Ovary (tissue), 9 donors: ENCODE data around the gene SDK1. TPM values are rescaled to one million over a fixed set of nuclear protein-coding genes. Genes with fewer than 3 reads are reported as not detected.

Source experiments
- DNase-seq, 5 donors: peaks; one replicate each; pipeline ENCODE4 v3.0.0-alpha.2; 2019 to 2020
- H3K27ac ChIP-seq, 2 donors: fragments of 200-600 bp; one replicate each; pipeline versions ENCODE4 v1.5.1 to v1.8.0; 2019 to 2022
- H3K27me3 ChIP-seq: fragments of 200-600 bp; one replicate; pipeline ENCODE4 v1.8.0; 2022
- H3K36me3 ChIP-seq: fragments of 200-600 bp; sonication (generic); one replicate; pipeline ENCODE4 v1.5.1; 2019
- H3K4me1 ChIP-seq: one replicate; pipeline ENCODE4 v1.8.1; 2013; ENCODE audit warnings: mild to moderate bottlenecking, moderate library complexity; ENCODE audit not compliant: insufficient read depth
- H3K4me3 ChIP-seq: fragments of 200-600 bp; sonication (generic); one replicate; pipeline ENCODE4 v1.5.1; 2017
- H3K9me3 ChIP-seq, 2 donors: fragments of 200-600 bp in 1 of 2; sonication (generic) in 1 of 2; one replicate each; pipeline versions ENCODE4 v1.5.1 to v1.8.1; 2013 to 2019; ENCODE audit warnings: mild to moderate bottlenecking in 1 of 2, moderate library complexity in 1 of 2
- CTCF ChIP-seq, 3 donors: fragments of 450-650 bp in 2 of 3; fragments of 200-600 bp in 1 of 3; IDR thresholded peaks; one replicate each; pipeline versions ENCODE4 v1.5.1 to v1.8.0; 2016 to 2022; ENCODE audit warnings: antibody characterized with exemption in 3 of 3, mild to moderate bottlenecking in 1 of 3
- EP300 ChIP-seq: sonication (generic); formaldehyde crosslinking; IDR thresholded peaks from one replicate; pipeline ENCODE4 v1.6.1; 2017; ENCODE audit warnings: antibody characterized with exemption
- POLR2A ChIP-seq: fragments of 450-650 bp; IDR thresholded peaks from one replicate; pipeline ENCODE4 v1.6.1; 2017; ENCODE audit warnings: antibody characterized with exemption, mild to moderate bottlenecking, moderate library complexity
- WGBS, 3 donors: extraction: QIAGEN DNeasy Blood & Tissue Kit in 1 of 3; methylation state at CpG; one replicate each; pipeline versions ENCODE4 v1.1.5 to v1.1.7; 2013 to 2017; 5-methylcytosine and 5-hydroxymethylcytosine counted together
- intact Hi-C, 4 donors: fragments of 100-400 bp; cut with DNase I; formaldehyde crosslinking; loops; one replicate each; pipeline versions ENCODE4 v1.11.0 to v1.15.1; 2022 to 2023
- polyA plus RNA-seq, 2 donors: library from polyadenylated mRNA; stranded (reverse); fragments of 200-250 nt in 1 of 2; fragments of 350-450 nt in 1 of 2; fragmentation: Illumina TruSeq in 1 of 2; extraction: RNeasy Lipid Tissue Mini Kit (QIAGEN cat#74804) in 1 of 2; gene quantifications; one replicate each; pipeline ENCODE4 v1.2.3, GENCODE V29; 2013 to 2014
- total RNA-seq, 7 donors: library from RNA; depleted of rRNA in 2 of 7; stranded (reverse); fragments of >200 nt in 2 of 7; fragmentation: NEBNext Ultra II Directional in 3 of 7; extraction: Animal tissue kit (Norgen Biotek cat#: 25700) in 3 of 7; gene quantifications; one replicate each; pipeline versions ENCODE4 v1.1.0 to v1.2.4, GENCODE V29; 2016 to 2023
- donor health status: DM: no; HTN: no; CAD: no; lungs with moderate emphysema.
- donor health status: DM: no; HTN: no; CAD: no.
- donor health status: Bipolar disorder and iron deficiency.
- donor health status: DM: yes; HTN: yes; CAD: no.
- donor health status: DM: no; HTN: no; CAD: no.
- donor health status: DM: yes; HTN: yes; CAD: no.

The SDK1 gene
- total and polyA plus RNA-seq, 9 donors = 1.2 to 13.3 (median 4.4) TPM

GRCh38 chr7:4040109-4040928, 739.3 kb downstream of the SDK1 start:
- TF ChIP-seq CTCF (IDR thresholded peaks at IDR 0.05) (no peak), POLR2A (no peak), EP300 (no peak)
- no peaks in the 10 kb centered on the region for H3K36me3 ChIP-seq
- no peak overlapping the region for H3K27ac ChIP-seq
- no peaks in the 10 kb centered on the region for H3K27me3 ChIP-seq
- no peak for DNase-seq
- H3K9me3 ChIP-seq = no peaks in the 10 kb centered on the region
- WGBS, 3 donors = 62 to 75% (median 71%) methylated on average over 20 of the region's 20 CpGs
- intact Hi-C loops = no loop called here
- H3K4me1 ChIP-seq = no peaks in the 10 kb centered on the region
- no peak overlapping the region for H3K4me3 ChIP-seq

DNA sequence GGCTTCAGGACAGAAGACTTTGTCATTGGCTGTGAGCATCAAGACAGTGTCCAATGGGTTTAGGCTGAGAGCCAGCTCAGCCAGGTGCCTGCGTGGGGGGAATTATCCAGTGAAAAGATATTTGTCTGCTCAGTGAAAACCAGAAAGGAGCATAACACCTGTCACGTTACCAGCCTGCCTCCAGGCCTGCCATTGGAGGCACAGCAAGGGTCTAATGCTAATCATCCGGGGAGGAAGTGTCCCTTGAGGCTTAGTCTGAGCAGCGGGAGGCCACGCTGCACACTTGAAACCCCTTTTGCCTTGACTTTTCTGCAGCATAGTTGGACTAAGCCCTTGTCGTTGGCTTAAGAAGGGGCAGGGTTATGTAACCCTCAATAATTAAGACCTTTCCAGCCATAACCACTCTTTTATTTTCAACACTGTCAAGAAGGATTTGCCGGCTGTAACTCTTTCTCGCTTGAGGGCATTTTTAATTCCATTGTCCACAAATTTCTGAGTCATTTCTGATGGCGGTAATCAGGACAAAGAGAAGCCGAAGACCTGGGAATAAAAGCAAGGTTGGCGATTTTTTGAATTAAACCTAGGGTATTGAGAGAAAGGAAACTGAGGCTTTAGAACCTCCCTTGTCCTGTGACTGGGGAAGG, 741.5 kb downstream of the SDK1 start:
- H3K27ac ChIP-seq = no peak overlapping the region
- DNase-seq = no peak
- TF ChIP-seq POLR2A (no peak), EP300 (no peak), CTCF (IDR thresholded peaks at IDR 0.05) (no peak)
- H3K9me3 ChIP-seq = no peaks in the 10 kb centered on the region
- no peaks in the 10 kb centered on the region for H3K36me3 ChIP-seq
- H3K4me3 ChIP-seq = no peak overlapping the region
- intact Hi-C loops = no loop called here
- WGBS, 3 donors = 71 to 84% (median 71%) methylated on average over 11 of the region's 11 CpGs
- no peaks in the 10 kb centered on the region for H3K27me3 ChIP-seq
- H3K4me1 ChIP-seq = no peaks in the 10 kb centered on the region

GRCh38 chr7:4043988-4044387, 742.9 kb downstream of the SDK1 start:
- intact Hi-C loops = no loop called here
- H3K4me3 ChIP-seq = no peak overlapping the region
- WGBS, 3 donors = 93 to 95% (median 93%) methylated on average over 9 of the region's 9 CpGs
- no peak overlapping the region for H3K27ac ChIP-seq
- H3K9me3 ChIP-seq = no peaks in the 10 kb centered on the region
- DNase-seq = no peak
- H3K27me3 ChIP-seq = no peaks in the 10 kb centered on the region
- TF ChIP-seq CTCF (IDR thresholded peaks at IDR 0.05) (no peak), POLR2A (no peak), EP300 (no peak)
- H3K36me3 ChIP-seq = no peaks in the 10 kb centered on the region
- H3K4me1 ChIP-seq = no peaks in the 10 kb centered on the region

DNA sequence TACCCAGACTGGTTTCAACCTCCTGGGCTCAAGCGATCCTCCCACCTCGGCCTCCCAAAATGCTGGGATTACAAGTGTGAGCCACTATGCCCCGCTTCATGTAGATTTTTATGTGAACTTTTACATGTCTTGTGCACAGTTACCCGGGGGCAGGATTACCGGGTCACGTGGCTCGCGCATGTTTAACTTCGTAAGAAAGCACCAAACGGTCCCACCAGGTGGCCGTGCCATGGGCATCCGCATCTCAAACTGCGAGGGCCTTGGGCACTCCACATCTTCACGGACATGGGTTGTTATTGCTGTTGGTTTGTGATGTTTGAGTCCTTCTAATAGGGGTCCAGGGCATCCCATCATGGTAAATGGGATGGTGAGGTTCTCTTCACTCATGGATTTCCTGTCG, 744.4 kb downstream of the SDK1 start:
- DNase-seq = no peak
- Histone ChIP-seq H3K4me1 (no peaks in the 10 kb centered on the region), H3K9me3 (no peaks in the 10 kb centered on the region), H3K4me3 (no peak overlapping the region), H3K27ac (no peak overlapping the region), H3K36me3 (no peaks in the 10 kb centered on the region), H3K27me3 (no peaks in the 10 kb centered on the region)
- intact Hi-C loops = no loop called here
- whole genome bisulfite sequencing, 3 donors = 90 to 96% (median 96%) methylated on average over 15 of the region's 15 CpGs
- TF ChIP-seq CTCF (IDR thresholded peaks at IDR 0.05) (no peak), EP300 (no peak), POLR2A (no peak)
